H1 (cell line): ENCODE results near the gene SRSF12. TPM values are rescaled to one million over a fixed set of nuclear protein-coding genes. Genes with fewer than 3 reads are reported as not detected.

ENCODE experiments used
- polyA plus RNA-seq, 7 experiments: library from polyadenylated mRNA; depleted of rRNA in 3 of 7; stranded (reverse) in 5 of 7; unstranded in 2 of 7; fragments of >200 nt in 5 of 7; fragments of 200-250 nt in 2 of 7; gene quantifications; 1 replicate in 5 of 7; 2 replicates in 1 of 7; 4 replicates in 1 of 7; pipeline versions ENCODE4 v1.2.1 to v1.2.3, GENCODE V29; 2011 to 2013; ENCODE audit warnings: missing spikeins in 2 of 7, mixed read lengths in 2 of 7
- small RNA-seq: library from polyadenylated mRNA; stranded (forward); fragments of <200 nt; extraction: miRNeasy Mini kit (QIAGEN cat#:217004); gene quantifications from one replicate; pipeline ENCODE3, GENCODE V24; 2013; ENCODE audit not compliant: insufficient read depth
- total RNA-seq: library from RNA; stranded (reverse); fragmentation: NEBNext Ultra II Directional; extraction: Animal tissue kit (Norgen Biotek cat#: 25700); gene quantifications from 2 replicates; pipeline ENCODE4 v1.2.1, GENCODE V29; 2021

SRSF12 gene
- total and polyA plus RNA-seq, 2 of the 8 experiments (the other 6 are each of a cell fraction or from before 2014, with no cell fraction given): 2.6 to 4.2 TPM

Small RNA genes lying within 50 kb of the gene (small RNA-seq; reads per million reads assigned to genes)
- gene RN7SL336P (not detected), gene RNU2-61P (not detected)

Other genes starting within 250 kb of the SRSF12 start
- 18.7 and 21.2 TPM in 2 replicates for gene RNGTT, start 154.5 kb downstream of the SRSF12 start, total RNA-seq
- 2.6 and 3.6 TPM in 2 replicates for gene RNGTT, start 154.5 kb downstream of the SRSF12 start, polyA plus RNA-seq (2011; rRNA removed)
- 48.5 and 50.2 TPM in 2 replicates for gene PNRC1, start 37.3 kb downstream of the SRSF12 start, total RNA-seq
- gene PNRC1, start 37.3 kb downstream of the SRSF12 start, polyA plus RNA-seq (2011; rRNA removed): 6.3 and 8.2 TPM in 2 replicates
- gene PM20D2, start 28.0 kb upstream of the SRSF12 start, total RNA-seq: 7.1 and 7.6 TPM in 2 replicates
- 2.2 and 2.7 TPM in 2 replicates for gene PM20D2, start 28.0 kb upstream of the SRSF12 start, polyA plus RNA-seq (2011; rRNA removed)
- 0.17 and 0.60 TPM in 2 replicates for gene GABRR1, start 99.3 kb upstream of the SRSF12 start, total RNA-seq
- 0.52 and 0.63 TPM in 2 replicates for gene GABRR1, start 99.3 kb upstream of the SRSF12 start, polyA plus RNA-seq (2011; rRNA removed)
- gene GABRR2, start 197.2 kb upstream of the SRSF12 start, total RNA-seq: not detected in 2 replicates
- 0.09 TPM in 1 of 2 replicates, not detected in the other for gene GABRR2, start 197.2 kb upstream of the SRSF12 start, polyA plus RNA-seq (2011; rRNA removed)
- 13.4 and 15.2 TPM in 2 replicates for gene UBE2J1, start 234.7 kb upstream of the SRSF12 start, total RNA-seq
- gene UBE2J1, start 234.7 kb upstream of the SRSF12 start, polyA plus RNA-seq (2011; rRNA removed): 4.5 and 8.5 TPM in 2 replicates